ENCODE measurements around the gene ANKMY2.

ANKMY2 gene

DNA sequence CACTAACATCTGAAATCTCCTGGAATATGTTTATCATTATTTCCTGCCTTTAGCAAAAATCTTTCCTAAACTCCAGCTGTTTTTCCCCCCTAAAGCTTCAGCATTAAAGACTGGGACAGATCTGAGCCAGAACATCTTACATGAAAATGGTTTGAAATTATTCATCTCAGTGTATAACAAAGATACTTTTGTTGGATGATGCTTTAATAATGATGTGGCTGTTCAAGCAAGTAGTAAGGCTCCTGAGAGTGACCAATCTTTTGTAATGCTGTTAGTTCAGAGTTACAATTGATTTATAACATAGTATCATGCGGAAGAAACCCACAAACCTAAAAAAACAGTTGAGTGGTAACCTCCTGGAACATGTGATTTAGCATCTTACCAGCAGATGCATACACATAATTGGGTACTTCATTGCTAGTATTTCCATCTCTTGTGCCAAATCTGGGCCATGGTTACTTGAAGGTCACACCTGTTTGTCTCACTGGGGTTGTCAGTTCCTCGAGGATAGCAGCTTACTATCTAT is 1.9 kb upstream of the ANKMY2 start:
- TF ChIP-seq, protein P1, sequence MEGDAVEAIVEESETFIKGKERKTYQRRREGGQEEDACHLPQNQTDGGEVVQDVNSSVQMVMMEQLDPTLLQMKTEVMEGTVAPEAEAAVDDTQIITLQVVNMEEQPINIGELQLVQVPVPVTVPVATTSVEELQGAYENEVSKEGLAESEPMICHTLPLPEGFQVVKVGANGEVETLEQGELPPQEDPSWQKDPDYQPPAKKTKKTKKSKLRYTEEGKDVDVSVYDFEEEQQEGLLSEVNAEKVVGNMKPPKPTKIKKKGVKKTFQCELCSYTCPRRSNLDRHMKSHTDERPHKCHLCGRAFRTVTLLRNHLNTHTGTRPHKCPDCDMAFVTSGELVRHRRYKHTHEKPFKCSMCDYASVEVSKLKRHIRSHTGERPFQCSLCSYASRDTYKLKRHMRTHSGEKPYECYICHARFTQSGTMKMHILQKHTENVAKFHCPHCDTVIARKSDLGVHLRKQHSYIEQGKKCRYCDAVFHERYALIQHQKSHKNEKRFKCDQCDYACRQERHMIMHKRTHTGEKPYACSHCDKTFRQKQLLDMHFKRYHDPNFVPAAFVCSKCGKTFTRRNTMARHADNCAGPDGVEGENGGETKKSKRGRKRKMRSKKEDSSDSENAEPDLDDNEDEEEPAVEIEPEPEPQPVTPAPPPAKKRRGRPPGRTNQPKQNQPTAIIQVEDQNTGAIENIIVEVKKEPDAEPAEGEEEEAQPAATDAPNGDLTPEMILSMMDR (conservative IDR thresholded peaks at IDR 0.05): no peak
- peak overlapping the region; percentile 87 for H3K27ac ChIP-seq

GRCh38 chr7:16646472-16647072 is 1.0 kb upstream of the ANKMY2 start:
- peak overlapping the region; percentile 87 for H3K27ac ChIP-seq
- TF ChIP-seq, protein P1 (conservative IDR thresholded peaks at IDR 0.05): no peak

DNA sequence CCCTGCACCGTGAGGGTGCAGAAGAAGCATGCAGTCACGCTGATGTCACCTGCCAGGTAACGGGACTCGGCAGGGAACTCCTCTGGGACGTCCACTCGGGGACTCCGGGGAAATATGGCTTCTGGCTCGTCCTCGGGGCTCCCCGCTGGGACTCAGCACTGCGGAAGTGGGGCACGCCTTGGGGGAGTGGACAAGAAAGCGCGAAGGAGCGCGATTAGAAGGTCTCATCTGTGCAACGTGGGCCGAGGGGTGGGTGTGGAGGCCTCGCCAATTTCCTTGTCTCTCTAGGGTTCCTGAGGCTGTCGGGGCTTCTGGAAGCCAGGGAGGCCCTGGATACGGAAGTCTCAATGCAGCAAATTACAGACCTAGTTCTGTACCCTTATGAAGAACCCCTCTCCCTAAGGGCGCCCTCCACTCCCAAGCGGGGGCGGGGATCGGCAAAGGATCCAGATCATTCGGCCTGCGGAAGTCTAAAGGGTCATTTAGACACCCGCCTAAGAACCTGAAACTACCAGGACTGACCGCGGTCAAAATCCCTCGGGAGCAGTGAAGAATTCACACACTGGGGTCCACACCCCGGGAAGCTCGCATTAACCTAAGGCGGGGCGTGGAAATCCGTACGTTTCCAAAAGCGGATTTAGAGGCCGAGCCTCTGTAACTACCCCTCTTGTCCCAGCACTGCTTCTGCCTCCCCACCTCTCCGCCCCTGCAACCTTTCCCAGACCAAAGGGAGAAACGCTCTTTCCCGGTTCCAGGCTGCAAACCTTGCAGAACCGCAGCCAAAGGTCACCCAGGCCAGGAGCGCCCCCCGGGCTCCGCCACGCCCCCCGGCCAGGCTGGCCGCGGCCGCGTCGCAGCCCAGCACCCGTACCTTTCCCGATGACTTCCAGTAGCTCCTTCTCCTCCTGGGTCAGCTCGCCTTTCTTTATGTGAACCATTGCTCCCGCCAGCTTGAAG is 640 bp downstream of the ANKMY2 start:
- TF ChIP-seq, protein P1 (conservative IDR thresholded peaks at IDR 0.05): no peak
- H3K27ac ChIP-seq: peak overlapping the region; percentile 87

GRCh38 chr7:16644157-16644556 is 1.4 kb downstream of the ANKMY2 start:
- H3K27ac ChIP-seq: peak overlapping the region; percentile 87
- TF ChIP-seq, protein P1 (conservative IDR thresholded peaks at IDR 0.05): no peak

DNA sequence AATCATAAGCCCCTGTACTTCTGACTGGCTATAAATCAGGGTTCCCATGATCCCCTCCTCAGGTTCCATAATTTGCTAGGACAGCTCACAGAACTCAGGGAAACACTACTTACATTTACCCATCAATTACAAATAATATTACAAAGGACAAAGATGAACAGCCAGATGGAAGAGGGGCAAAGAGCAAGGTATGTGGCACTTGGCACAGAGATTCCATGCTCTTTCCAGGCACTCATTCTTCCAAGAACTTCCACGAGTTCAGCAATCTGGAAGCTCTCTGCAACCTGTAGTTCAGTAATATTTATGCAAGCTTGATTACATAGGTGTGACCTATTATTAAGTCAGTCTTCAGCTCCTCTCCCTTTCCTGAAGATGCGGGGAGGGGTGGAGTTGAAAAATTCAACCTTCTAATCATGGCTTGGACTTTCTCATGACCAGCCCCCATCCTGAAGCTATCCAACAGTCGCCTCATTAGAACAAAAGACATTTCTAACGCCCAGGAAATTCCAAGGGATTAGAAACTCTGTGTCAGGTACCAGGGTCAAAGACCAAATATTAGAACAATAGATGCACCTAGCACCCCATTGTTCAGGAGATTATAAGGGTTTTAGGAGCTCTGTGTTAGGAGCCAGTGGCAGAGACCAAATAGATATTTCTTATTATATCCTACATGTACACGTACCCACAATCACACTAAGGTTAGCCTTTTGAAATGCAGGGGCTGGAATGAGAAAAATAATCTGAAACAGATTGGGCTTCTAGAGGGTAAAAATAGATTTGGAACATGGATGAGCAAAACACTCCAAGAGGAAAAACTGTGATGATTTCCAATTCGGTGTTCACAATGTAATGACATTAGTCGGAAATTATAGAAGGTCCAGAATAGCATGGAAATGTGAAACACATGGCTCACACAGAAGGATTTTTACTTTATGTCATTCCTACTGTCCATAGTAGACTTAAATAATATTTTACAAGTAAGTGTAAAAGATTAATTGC is 7.0 kb downstream of the ANKMY2 start:
- no peak overlapping the region for H3K27ac ChIP-seq
- TF ChIP-seq, protein P1 (conservative IDR thresholded peaks at IDR 0.05): no peak

DNA sequence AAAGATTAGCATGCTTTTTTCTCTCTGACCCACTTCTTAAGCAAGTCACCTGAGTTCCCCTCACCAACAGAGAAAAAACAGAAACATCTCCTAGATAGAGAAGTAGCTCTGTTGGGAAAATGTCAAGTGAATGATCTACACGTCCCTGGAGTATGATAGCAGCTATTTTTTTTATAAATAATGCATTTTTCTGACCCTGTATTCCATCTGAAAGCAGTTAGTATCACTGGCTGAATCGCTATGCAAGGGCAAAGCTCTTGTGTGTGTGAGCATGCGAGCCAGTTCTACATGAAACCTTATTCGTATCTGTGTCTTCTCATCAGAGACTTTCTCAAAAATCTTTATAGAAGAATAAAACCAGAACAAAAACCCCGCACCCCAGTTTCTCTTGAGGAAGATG is 8.2 kb downstream of the ANKMY2 start:
- no peak overlapping the region for H3K27ac ChIP-seq
- TF ChIP-seq, protein P1 (conservative IDR thresholded peaks at IDR 0.05): no peak
